Mesendoderm (in vitro differentiated cells): ENCODE results near the gene GATB.
A peak's percentile ranks its signal among the peaks of the same experiment; 100 is the strongest.

ENCODE experiments used
- DNase-seq: peaks from one replicate; pipeline ENCODE4 v3.0.0; 2013
- H2AK5ac ChIP-seq: 2 replicates; pipeline ENCODE4 v1.6.1; 2013; ENCODE audit warnings: low read length, inconsistent platforms
- H2BK120ac ChIP-seq: 2 replicates; pipeline ENCODE4 v1.6.1; 2013; ENCODE audit warnings: low read depth, mild to moderate bottlenecking, low read length, moderate library complexity, mixed read lengths
- H2BK15ac ChIP-seq: replicated peaks from 2 replicates; pipeline ENCODE4 v1.6.1; 2013; ENCODE audit warnings: low read depth, mild to moderate bottlenecking, moderate library complexity
- H2BK5ac ChIP-seq: 2 replicates; pipeline ENCODE4 v1.6.1; 2013; ENCODE audit warnings: low read length, inconsistent platforms
- H3K18ac ChIP-seq: 2 replicates; pipeline ENCODE4 v1.6.1; 2013; ENCODE audit warnings: mild to moderate bottlenecking, low read length, mixed read lengths
- H3K23ac ChIP-seq: one replicate; pipeline ENCODE4 v1.6.1; 2013; ENCODE audit warnings: low read length
- H3K27ac ChIP-seq: 2 replicates; pipeline ENCODE4 v1.5.1; 2013; ENCODE audit warnings: low read depth, mild to moderate bottlenecking, inconsistent platforms, low read length, moderate library complexity
- H3K27me3 ChIP-seq: 2 replicates; pipeline ENCODE4 v1.6.1; 2013; ENCODE audit warnings: low read length, control low read depth, mild to moderate bottlenecking, inconsistent platforms; ENCODE audit not compliant: insufficient read depth, poor library complexity
- H3K36me3 ChIP-seq: 2 replicates; pipeline ENCODE4 v1.6.1; 2013; ENCODE audit warnings: low read length, inconsistent platforms; ENCODE audit not compliant: control insufficient read depth, insufficient read depth
- H3K4ac ChIP-seq: one replicate; pipeline ENCODE4 v1.6.1; 2013; ENCODE audit warnings: low read depth, mild to moderate bottlenecking, low read length, moderate library complexity
- H3K4me1 ChIP-seq: 2 replicates; pipeline ENCODE4 v1.6.1; 2013; ENCODE audit warnings: low read depth, low read length, inconsistent platforms; ENCODE audit not compliant: control insufficient read depth
- H3K4me2 ChIP-seq: 2 replicates; pipeline ENCODE4 v1.6.1; 2013; ENCODE audit warnings: low read length
- H3K4me3 ChIP-seq: 2 replicates; pipeline ENCODE4 v1.5.1; 2013; ENCODE audit warnings: mild to moderate bottlenecking, low read length
- H3K56ac ChIP-seq: one replicate; pipeline ENCODE4 v1.6.1; 2013; ENCODE audit warnings: low read length
- H3K79me1 ChIP-seq: 2 replicates; pipeline ENCODE4 v1.6.1; 2013; ENCODE audit warnings: low read length, inconsistent platforms
- H3K79me2 ChIP-seq: 2 replicates; pipeline ENCODE4 v1.6.1; 2013; ENCODE audit warnings: mild to moderate bottlenecking, low read length; ENCODE audit not compliant: control insufficient read depth, insufficient read depth
- H3K9ac ChIP-seq: 2 replicates; pipeline ENCODE4 v1.6.1; 2013; ENCODE audit warnings: low read length, inconsistent platforms
- H4K5ac ChIP-seq: one replicate; pipeline ENCODE4 v1.6.1; 2013; ENCODE audit warnings: low read length
- H4K8ac ChIP-seq: one replicate; pipeline ENCODE4 v1.6.1; 2013; ENCODE audit warnings: low read depth, mild to moderate bottlenecking, control low read depth, low read length, moderate library complexity
- WGBS: extraction: QIAGEN DNeasy Blood & Tissue Kit; methylation state at CpG from one replicate; pipeline ENCODE4 v1.1.7; 2013; ENCODE audit warnings: low lambda C conversion rate, missing lambda C conversion rate; ENCODE audit not compliant: insufficient coverage; ENCODE audit errors: extremely low coverage; 5-methylcytosine and 5-hydroxymethylcytosine counted together

GATB gene

DNA sequence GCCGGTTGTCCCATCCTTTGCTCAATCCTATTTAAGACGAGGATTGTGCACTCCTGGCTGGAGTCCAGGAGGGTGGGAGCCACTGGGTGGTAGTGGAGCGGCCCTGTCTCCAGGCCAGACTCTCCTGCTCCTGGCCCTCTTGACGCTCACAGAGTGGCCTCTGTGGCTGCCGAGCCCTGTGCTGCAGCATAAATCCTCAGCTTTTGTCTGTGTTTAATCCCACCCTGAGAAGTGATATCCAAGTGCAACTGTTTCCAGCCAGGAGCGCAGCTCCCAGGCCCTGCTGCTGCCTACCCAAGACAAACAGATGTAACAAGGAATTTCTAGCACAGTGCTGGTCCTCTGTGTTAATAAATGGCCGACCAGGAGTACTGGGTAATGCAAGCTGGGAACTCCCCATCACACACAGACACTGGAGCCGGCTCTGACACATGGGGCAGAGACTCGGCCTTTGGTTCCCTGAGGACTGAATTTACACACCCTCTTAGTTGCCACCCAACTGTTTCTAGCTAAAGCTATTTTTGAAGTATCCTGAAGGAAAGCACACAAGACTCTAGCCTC is 85.3 kb downstream of the GATB start:
- WGBS, result no CpG with 5 or more reads among the region's 9 CpGs
- no peak overlapping the region for H2BK5ac ChIP-seq
- no peak for DNase-seq

GRCh38 chr4:151674804-151675391 is 85.9 kb downstream of the GATB start:
- H3K4me1 ChIP-seq, result no peaks in the 10 kb centered on the region
- H2AK5ac ChIP-seq, result no peak overlapping the region
- no peak overlapping the region for H3K56ac ChIP-seq
- no peak overlapping the region for H3K18ac ChIP-seq
- no peak overlapping the region for H3K23ac ChIP-seq
- WGBS, result no CpG with 5 or more reads among the region's 19 CpGs
- no peak overlapping the region for H3K4me3 ChIP-seq
- no peak overlapping the region for H2BK120ac ChIP-seq
- no peak overlapping the region for H3K4me2 ChIP-seq
- H3K36me3 ChIP-seq, result no peaks in the 10 kb centered on the region
- H3K9ac ChIP-seq, result no peak overlapping the region
- no peak overlapping the region for H3K4ac ChIP-seq
- no peak overlapping the region for H4K5ac ChIP-seq
- no peak overlapping the region for H4K8ac ChIP-seq
- peak; percentile 69 for DNase-seq
- H3K79me2 ChIP-seq, result no peaks in the 10 kb centered on the region
- H3K27ac ChIP-seq, result no peak overlapping the region
- H2BK15ac ChIP-seq, result no peak overlapping the region
- no peak overlapping the region for H2BK5ac ChIP-seq
- H3K27me3 ChIP-seq, result no peaks in the 10 kb centered on the region
- H3K79me1 ChIP-seq, result no peaks in the 10 kb centered on the region

More for the DNA sequence above, 85.3 kb downstream of the GATB start:
- Histone ChIP-seq H4K8ac (no peak overlapping the region), H3K79me1 (no peaks in the 10 kb centered on the region), H3K56ac (no peak overlapping the region), H3K4ac (no peak overlapping the region), H4K5ac (no peak overlapping the region), H2AK5ac (no peak overlapping the region), H3K4me1 (no peaks in the 10 kb centered on the region), H3K9ac (no peak overlapping the region), H2BK15ac (no peak overlapping the region), H3K4me3 (no peak overlapping the region), H3K4me2 (no peak overlapping the region), H3K36me3 (no peaks in the 10 kb centered on the region), H3K79me2 (no peaks in the 10 kb centered on the region), H3K27ac (no peak overlapping the region), H3K27me3 (no peaks in the 10 kb centered on the region), H2BK120ac (no peak overlapping the region), H3K23ac (no peak overlapping the region), H3K18ac (no peak overlapping the region)

- Histone ChIP-seq H3K4me2 (no peak overlapping the region), H3K4ac (no peak overlapping the region), H3K56ac (no peak overlapping the region), H3K4me3 (no peak overlapping the region), H2BK15ac (no peak overlapping the region), H4K8ac (no peak overlapping the region), H3K9ac (no peak overlapping the region), H3K79me1 (no peaks in the 10 kb centered on the region), H2BK5ac (no peak overlapping the region), H3K4me1 (no peaks in the 10 kb centered on the region), H3K23ac (no peak overlapping the region), H3K18ac (no peak overlapping the region), H3K27ac (no peak overlapping the region), H2AK5ac (no peak overlapping the region), H3K27me3 (no peaks in the 10 kb centered on the region), H3K79me2 (no peaks in the 10 kb centered on the region), H2BK120ac (no peak overlapping the region), H4K5ac (no peak overlapping the region), H3K36me3 (no peaks in the 10 kb centered on the region)
- WGBS, result no CpG with 5 or more reads among the region's 12 CpGs
- no peak for DNase-seq
Observed at GRCh38 chr4:151673908-151674520, 86.8 kb downstream of the GATB start.

- H3K4me1 ChIP-seq, result no peaks in the 10 kb centered on the region
- DNase-seq, result no peak
- no CpG with 5 or more reads among the region's 14 CpGs for WGBS
- no peak overlapping the region for H3K4me3 ChIP-seq
- no peaks in the 10 kb centered on the region for H3K79me2 ChIP-seq
- no peaks in the 10 kb centered on the region for H3K79me1 ChIP-seq
- no peak overlapping the region for H2AK5ac ChIP-seq
- H4K8ac ChIP-seq, result no peak overlapping the region
- no peak overlapping the region for H3K23ac ChIP-seq
- no peaks in the 10 kb centered on the region for H3K27me3 ChIP-seq
- no peak overlapping the region for H3K4me2 ChIP-seq
- no peaks in the 10 kb centered on the region for H3K36me3 ChIP-seq
- no peak overlapping the region for H4K5ac ChIP-seq
- no peak overlapping the region for H3K4ac ChIP-seq
- H3K18ac ChIP-seq, result no peak overlapping the region
- no peak overlapping the region for H3K9ac ChIP-seq
- H3K27ac ChIP-seq, result no peak overlapping the region
- no peak overlapping the region for H2BK15ac ChIP-seq
- no peak overlapping the region for H2BK5ac ChIP-seq
- no peak overlapping the region for H2BK120ac ChIP-seq
- H3K56ac ChIP-seq, result no peak overlapping the region
Observed at GRCh38 chr4:151672996-151673395, 87.8 kb downstream of the GATB start.

GRCh38 chr4:151671541-151672059 is 89.2 kb downstream of the GATB start:
- H3K27me3 ChIP-seq, result no peaks in the 10 kb centered on the region
- H2AK5ac ChIP-seq, result no peak overlapping the region
- no peak overlapping the region for H4K8ac ChIP-seq

More at GRCh38 chr4:151671541-151672059, 89.2 kb downstream of the GATB start:
- Histone ChIP-seq H2BK120ac (no peak overlapping the region), H4K5ac (no peak overlapping the region), H3K23ac (no peak overlapping the region), H3K79me1 (no peaks in the 10 kb centered on the region), H3K79me2 (no peaks in the 10 kb centered on the region), H3K18ac (no peak overlapping the region), H3K36me3 (no peaks in the 10 kb centered on the region), H3K4me3 (no peak overlapping the region), H3K4ac (no peak overlapping the region), H3K56ac (no peak overlapping the region), H3K27ac (no peak overlapping the region), H3K4me1 (no peaks in the 10 kb centered on the region), H2BK5ac (no peak overlapping the region), H2BK15ac (no peak overlapping the region), H3K9ac (no peak overlapping the region), H3K4me2 (no peak overlapping the region)
- WGBS, result no CpG with 5 or more reads among the region's 14 CpGs
- peak; percentile 86 for DNase-seq
